ENCODE measurements around the gene ZNF609.

DNA sequence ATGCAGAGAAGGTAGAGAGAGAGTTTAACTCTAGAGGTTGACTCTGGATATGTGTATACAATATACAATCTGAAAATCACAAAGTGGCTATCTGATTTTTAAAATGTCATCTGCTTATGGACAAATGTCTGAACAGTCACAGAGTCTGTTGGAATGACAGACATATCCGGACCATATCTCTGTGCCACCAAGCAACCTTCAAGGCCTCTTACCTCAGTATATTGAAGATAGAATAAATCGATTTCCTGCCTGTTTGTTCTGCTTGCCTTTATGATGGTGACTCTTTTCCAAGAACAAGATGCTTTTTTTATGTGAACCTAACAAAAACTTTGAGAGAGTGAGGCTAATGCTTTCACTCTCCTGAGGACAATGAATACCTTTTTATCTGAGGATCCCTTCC is 163.9 kb downstream of the ZNF609 start:
- TF ChIP-seq, protein P1, sequence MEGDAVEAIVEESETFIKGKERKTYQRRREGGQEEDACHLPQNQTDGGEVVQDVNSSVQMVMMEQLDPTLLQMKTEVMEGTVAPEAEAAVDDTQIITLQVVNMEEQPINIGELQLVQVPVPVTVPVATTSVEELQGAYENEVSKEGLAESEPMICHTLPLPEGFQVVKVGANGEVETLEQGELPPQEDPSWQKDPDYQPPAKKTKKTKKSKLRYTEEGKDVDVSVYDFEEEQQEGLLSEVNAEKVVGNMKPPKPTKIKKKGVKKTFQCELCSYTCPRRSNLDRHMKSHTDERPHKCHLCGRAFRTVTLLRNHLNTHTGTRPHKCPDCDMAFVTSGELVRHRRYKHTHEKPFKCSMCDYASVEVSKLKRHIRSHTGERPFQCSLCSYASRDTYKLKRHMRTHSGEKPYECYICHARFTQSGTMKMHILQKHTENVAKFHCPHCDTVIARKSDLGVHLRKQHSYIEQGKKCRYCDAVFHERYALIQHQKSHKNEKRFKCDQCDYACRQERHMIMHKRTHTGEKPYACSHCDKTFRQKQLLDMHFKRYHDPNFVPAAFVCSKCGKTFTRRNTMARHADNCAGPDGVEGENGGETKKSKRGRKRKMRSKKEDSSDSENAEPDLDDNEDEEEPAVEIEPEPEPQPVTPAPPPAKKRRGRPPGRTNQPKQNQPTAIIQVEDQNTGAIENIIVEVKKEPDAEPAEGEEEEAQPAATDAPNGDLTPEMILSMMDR (IDR thresholded peaks at IDR 0.05) = no peak
- TF ChIP-seq POLR2A (IDR thresholded peaks at IDR 0.05) = no peak
